GM21526 (cell line): ENCODE measurements around the gene HCFC1R1.
A peak's percentile ranks its signal among the peaks of the same experiment; 100 is the strongest.

ENCODE experiments used
- ATAC-seq: cut with Tn5 transposase; IDR thresholded peaks from one replicate; pipeline ENCODE4 v1.9.1; 2021; ENCODE audit warnings: moderate library complexity; ENCODE audit not compliant: unreplicated experiment, low FRiP score

HCFC1R1 gene

GRCh38 chr16:3004319-3004718 is 19.4 kb downstream of the HCFC1R1 start:
- no peak for ATAC-seq

DNA sequence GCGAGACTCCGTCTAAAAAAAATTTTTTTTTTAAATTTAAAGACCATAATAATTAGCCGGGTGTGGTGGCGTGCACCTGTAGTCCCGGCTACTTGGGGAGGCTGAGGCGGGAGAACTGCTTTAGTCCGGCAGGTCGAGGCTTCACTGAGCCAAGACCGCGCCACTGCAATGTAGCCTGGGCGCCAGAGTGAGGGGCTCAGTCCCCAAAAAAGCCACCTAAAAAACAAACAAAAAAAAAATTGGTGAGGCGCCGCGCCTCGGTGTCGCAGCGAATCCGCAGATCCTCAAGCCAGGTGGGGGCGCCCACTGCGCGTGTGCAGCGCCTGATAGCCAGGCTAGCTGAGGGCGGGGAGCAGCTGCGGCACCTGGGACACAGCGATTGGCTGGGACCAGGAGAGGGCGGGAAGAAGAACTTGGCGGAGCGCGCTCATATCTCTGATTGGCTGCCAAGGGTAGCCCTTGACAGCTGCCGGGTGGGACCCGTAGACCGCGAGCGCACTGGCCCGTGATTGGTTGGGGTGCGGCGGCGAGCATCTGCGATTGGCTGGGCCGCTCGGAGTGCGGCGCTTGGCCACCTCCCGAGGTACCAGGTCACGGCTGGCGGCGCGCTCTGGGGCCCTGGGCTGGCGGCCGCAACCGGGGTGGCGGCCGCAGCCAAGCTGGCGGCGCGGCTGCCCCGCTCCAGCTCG is 20.0 kb downstream of the HCFC1R1 start:
- ATAC-seq = peak; percentile 90

DNA sequence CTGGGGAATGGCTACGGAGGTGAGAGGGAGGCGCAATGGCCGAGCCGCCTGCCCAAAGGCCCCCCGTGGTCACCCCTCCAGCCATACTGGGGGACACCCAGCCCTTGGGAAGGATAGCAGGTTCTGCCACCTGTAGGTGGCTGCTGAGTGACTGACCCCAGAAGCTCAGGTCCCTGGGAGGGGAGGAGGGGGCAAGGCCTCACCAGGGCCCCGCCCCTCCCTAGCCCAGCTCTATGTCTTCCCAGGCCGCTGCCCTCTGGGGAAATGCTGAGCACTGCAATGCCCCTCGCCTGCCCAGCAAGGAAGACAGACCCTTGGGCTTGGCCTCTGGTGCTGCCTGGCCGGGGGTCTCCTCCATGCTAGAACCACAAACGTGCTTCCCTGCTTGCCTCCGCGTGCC is 22.4 kb downstream of the HCFC1R1 start:
- no peak for ATAC-seq

GRCh38 chr16:3000540-3000939 is 23.2 kb downstream of the HCFC1R1 start:
- ATAC-seq = no peak

GRCh38 chr16:2999929-3000328 is 23.8 kb downstream of the HCFC1R1 start:
- no peak for ATAC-seq

- no peak for ATAC-seq
Measured at GRCh38 chr16:2996298-2996697, 27.4 kb downstream of the HCFC1R1 start.

DNA sequence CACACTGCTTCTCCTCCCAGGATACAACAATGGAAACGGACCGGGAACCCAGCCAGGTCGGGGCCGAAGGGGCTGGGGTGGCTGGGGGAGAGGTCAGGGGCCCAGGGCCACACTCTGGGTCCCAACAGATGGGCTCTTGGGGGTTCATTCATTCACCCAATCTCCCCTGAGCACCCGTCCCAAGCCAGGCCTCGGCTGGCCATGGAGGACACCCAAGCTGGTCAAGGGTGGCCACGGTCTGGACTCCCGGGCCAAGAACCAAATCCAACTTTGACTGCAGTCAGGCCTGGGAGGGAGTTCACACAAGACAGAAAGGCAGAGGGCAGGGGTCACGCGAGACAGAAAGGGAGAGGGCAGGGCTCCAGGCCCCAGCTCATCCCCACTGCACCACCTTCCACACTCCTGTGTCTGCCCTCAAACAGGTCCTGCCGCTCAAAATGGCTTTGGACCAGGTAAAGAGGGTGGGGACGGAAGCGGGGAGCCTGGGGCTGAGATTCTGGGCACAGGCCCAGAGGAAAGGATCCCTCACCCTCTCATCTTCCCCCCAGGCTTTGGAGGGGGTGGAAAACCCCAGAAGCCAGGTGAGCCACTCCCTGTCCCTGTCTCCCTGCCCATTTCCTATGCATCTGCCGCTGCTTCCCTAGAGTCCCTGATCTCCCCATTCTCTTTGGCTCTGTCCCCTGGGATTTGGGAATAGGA is 31.2 kb downstream of the HCFC1R1 start:
- ATAC-seq = no peak

- ATAC-seq = no peak
Measured at GRCh38 chr16:2991566-2992261, 32.0 kb downstream of the HCFC1R1 start.

- no peak for ATAC-seq
Measured at GRCh38 chr16:2990891-2991290, 32.9 kb downstream of the HCFC1R1 start.

- no peak for ATAC-seq
Measured at GRCh38 chr16:2988590-2989099, 35.1 kb downstream of the HCFC1R1 start.

DNA sequence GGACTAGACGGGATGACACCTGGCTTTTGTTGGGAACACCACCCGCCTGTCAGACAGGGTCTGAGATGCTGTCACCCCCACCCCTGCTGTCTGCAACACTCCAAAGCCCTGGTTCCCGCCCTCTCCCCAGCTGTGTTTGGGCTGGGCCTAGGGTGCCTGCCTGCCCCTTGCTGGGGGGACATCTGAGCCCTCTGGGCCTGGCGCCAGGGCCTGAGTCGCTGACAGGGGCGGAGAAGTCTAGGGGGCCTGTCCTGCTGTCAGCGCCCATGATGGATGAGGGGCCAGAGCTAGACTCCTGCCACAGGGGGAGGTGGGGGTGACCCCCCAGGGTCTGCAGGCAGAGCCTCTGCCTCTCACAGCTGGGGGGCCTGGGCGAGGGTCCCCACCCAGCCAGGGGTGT is 35.9 kb downstream of the HCFC1R1 start:
- ATAC-seq = no peak

DNA sequence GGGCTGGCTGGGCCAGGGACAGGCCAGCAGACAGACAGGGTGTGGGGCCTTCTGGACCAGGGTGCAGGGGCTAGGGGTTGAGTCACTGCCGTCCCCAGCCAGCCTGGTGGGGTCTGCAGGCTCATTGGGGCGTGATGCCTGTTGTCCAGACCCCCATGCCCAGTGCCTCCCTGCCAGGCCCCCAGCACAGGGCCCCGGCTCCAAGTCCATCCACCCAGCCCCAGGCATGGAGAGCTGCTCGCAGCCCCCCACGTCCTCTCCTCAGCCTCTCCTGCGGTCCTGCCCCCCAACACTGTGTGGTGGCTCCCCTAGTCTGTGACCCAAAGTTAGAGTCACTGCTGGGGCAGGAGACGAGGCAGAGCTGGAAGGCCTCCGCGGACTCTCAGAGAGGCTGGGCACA is 36.5 kb downstream of the HCFC1R1 start:
- ATAC-seq = no peak

- ATAC-seq = no peak
Measured at GRCh38 chr16:2986623-2987188, 37.0 kb downstream of the HCFC1R1 start.

DNA sequence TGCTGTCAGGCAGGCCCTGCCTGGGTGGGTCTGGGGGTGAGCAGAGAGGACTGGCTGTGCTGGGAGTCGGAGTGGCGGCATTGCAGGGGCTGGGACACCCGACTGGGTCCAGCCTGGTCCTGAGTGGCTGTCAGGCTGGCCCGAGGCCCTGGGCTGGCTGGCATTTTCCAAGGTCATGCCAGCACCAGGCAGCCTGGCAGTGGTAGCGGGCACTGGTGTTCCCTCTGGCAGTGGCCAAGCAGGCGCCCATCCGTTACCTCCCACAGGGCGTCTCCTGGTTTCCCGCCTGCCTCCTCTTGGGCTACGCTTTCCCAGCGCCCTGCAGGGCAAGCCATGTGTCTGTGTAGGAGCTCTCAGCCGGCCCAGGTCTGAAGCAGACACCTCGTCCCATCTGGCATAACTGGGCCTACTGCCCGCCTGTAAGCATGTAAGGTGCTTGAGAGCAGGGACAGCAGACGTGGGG is 37.8 kb downstream of the HCFC1R1 start:
- no peak for ATAC-seq

- no peak for ATAC-seq
Measured at GRCh38 chr16:2985462-2985861, 38.3 kb downstream of the HCFC1R1 start.

DNA sequence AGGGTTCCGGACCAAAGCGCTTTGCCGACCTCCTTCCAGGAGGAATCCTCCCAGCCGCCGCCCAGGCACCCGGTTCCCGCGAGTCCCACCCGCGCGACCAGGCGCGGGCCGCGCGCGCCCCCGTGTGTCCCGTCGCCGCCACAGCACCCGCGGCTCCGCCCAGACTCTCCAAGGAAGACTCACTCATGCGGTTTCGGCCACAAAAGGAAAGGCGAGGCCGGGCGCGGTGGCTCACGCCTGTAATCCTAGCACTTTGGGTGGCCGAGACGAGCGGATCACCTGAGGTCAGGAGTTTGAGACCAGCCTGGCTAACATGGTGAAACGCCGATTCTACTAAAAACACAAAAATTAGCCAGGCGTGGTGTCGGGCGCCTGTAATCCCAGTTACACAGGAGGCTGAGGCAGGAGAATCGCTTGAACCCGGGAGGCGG is 40.0 kb downstream of the HCFC1R1 start:
- no peak for ATAC-seq

- no peak for ATAC-seq
Measured at GRCh38 chr16:2982402-2982801, 41.3 kb downstream of the HCFC1R1 start.

DNA sequence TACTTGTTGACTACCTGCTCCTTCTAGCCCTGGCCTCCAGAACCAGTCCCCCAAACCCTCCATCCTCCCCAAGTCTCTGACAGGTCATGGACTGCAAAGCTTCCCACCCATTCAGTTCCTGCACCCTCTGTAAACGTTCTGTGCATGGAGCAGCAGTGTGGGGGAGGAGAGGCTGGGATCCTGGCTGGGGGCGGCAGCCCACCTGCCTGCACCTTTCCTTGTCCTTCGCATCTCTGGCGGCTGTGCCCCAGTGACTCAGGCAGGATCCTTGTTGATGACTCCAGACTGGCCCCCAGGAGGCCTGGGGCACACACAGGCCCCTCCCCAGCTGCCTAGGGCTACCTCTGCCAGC is 41.9 kb downstream of the HCFC1R1 start:
- no peak for ATAC-seq

GRCh38 chr16:2981177-2981898 is 42.4 kb downstream of the HCFC1R1 start:
- no peak for ATAC-seq
